GM23338 (cell line): Measurements from ENCODE around the gene PPP1R13L. TPM values are rescaled to one million over a fixed set of nuclear protein-coding genes. Genes with fewer than 3 reads are reported as not detected.
"Not testable (repeated sequence)": the region's sequence is repeated elsewhere in the genome, so short reads cannot be mapped to it uniquely, and the experiment has no call there.

Source experiments
- ATAC-seq: fragments of 200-7000 bp; cut with Tn5 transposase; 3 replicates; pipeline ENCODE4 v1.9.1; 2020
- DNase-seq: peaks from one replicate; pipeline ENCODE4 v3.0.0-alpha.2; 2015; ENCODE audit warnings: low spot score
- H2AFZ ChIP-seq: fragments of 200-600 bp; sonication (generic); 2 replicates; pipeline ENCODE4 v1.8.0; 2016; ENCODE audit warnings: antibody characterized with exemption, mild to moderate bottlenecking, moderate library complexity
- H3F3A ChIP-seq: fragments of 200-600 bp; sonication (generic); replicated peaks from 2 replicates; pipeline ENCODE4 v1.8.0; 2017; ENCODE audit warnings: antibody characterized with exemption, mixed run types, low read depth
- H3K27ac ChIP-seq: fragments of 200-600 bp; sonication (generic); 2 replicates; pipeline ENCODE4 v1.6.1; 2016; ENCODE audit warnings: low read depth
- H3K27me3 ChIP-seq: fragments of 200-600 bp; sonication (generic); 2 replicates; pipeline ENCODE4 v1.8.0; 2016; ENCODE audit warnings: mild to moderate bottlenecking, mixed run types, moderate library complexity; ENCODE audit not compliant: insufficient read depth
- H3K36me3 ChIP-seq: fragments of 200-600 bp; sonication (generic); 2 replicates; pipeline ENCODE4 v1.8.0; 2016; ENCODE audit warnings: mild to moderate bottlenecking; ENCODE audit not compliant: insufficient read depth
- H3K4me1 ChIP-seq: fragments of 200-600 bp; sonication (generic); 2 replicates; pipeline ENCODE4 v1.8.0; 2016; ENCODE audit warnings: mild to moderate bottlenecking, moderate library complexity; ENCODE audit not compliant: insufficient read depth
- H3K4me2 ChIP-seq: fragments of 200-600 bp; sonication (generic); 2 replicates; pipeline ENCODE4 v1.7.1; 2017; ENCODE audit warnings: mixed run types
- H3K4me3 ChIP-seq: fragments of 200-600 bp; sonication (generic); 2 replicates; pipeline ENCODE4 v1.6.1; 2016; ENCODE audit warnings: mixed run types
- H3K79me2 ChIP-seq: fragments of 200-600 bp; sonication (generic); replicated peaks from 2 replicates; pipeline ENCODE4 v1.8.0; 2017; ENCODE audit warnings: mild to moderate bottlenecking; ENCODE audit not compliant: insufficient read depth
- H3K9me2 ChIP-seq: fragments of 200-600 bp; sonication (generic); 2 replicates; pipeline ENCODE4 v1.8.0; 2017; ENCODE audit not compliant: insufficient read depth
- H4K20me1 ChIP-seq: fragments of 200-600 bp; sonication (generic); replicated peaks from 2 replicates; pipeline ENCODE4 v1.8.0; 2017; ENCODE audit warnings: mild to moderate bottlenecking; ENCODE audit not compliant: insufficient read depth
- H3K27ac Mint-ChIP-seq: 2 replicates; pipeline ENCODE4 v1.8.0; 2020; ENCODE audit warnings: inconsistent platforms, mild to moderate bottlenecking, moderate library complexity, mixed read lengths
- H3K27me3 Mint-ChIP-seq: 3 replicates; pipeline ENCODE4 v1.8.0; 2022; ENCODE audit warnings: low read depth, mild to moderate bottlenecking, moderate library complexity, mixed read lengths, inconsistent platforms; ENCODE audit not compliant: insufficient read depth, poor library complexity
- H3K36me3 Mint-ChIP-seq: 3 replicates; pipeline ENCODE4 v1.8.0; 2021; ENCODE audit warnings: low read depth, mild to moderate bottlenecking, inconsistent platforms, moderate library complexity, mixed read lengths
- H3K4me1 Mint-ChIP-seq: 3 replicates; pipeline ENCODE4 v1.8.0; 2020; ENCODE audit warnings: mild to moderate bottlenecking, inconsistent platforms, mixed read lengths
- H3K4me3 Mint-ChIP-seq: 3 replicates; pipeline ENCODE4 v1.8.0; 2021; ENCODE audit warnings: moderate library complexity, mild to moderate bottlenecking, inconsistent platforms, mixed read lengths
- H3K9me3 Mint-ChIP-seq: 3 replicates; pipeline ENCODE4 v1.8.0; 2020; ENCODE audit warnings: moderate library complexity, mild to moderate bottlenecking, inconsistent platforms, mixed read lengths
- CREB1 ChIP-seq: fragments of 250-450 bp; sonication (Bioruptor Pico); IDR thresholded peaks from 2 replicates; pipeline ENCODE4 v1.5.0; 2020; ENCODE audit warnings: low read depth, mild to moderate bottlenecking, moderate library complexity
- EZH2phosphoT487 ChIP-seq: fragments of 200-600 bp; sonication (generic); IDR thresholded peaks from one replicate; pipeline ENCODE4 v1.8.1; 2018; ENCODE audit warnings: antibody characterized with exemption; ENCODE audit not compliant: unreplicated experiment
- JUNB ChIP-seq: IDR thresholded peaks from one replicate; pipeline ENCODE4 v1.6.1; 2016; ENCODE audit warnings: antibody characterized with exemption; ENCODE audit not compliant: unreplicated experiment
- NANOG ChIP-seq: IDR thresholded peaks from 2 replicates; pipeline ENCODE4 v1.6.1; 2016; ENCODE audit warnings: antibody characterized with exemption, borderline replicate concordance
- STAT1 ChIP-seq: IDR thresholded peaks from one replicate; pipeline ENCODE4 v1.6.1; 2016; ENCODE audit warnings: antibody characterized with exemption; ENCODE audit not compliant: unreplicated experiment
- ZNF114 ChIP-seq: fragments of 250-450 bp; sonication (Bioruptor Pico); IDR thresholded peaks from 2 replicates; pipeline ENCODE4 v1.5.0; 2020; ENCODE audit warnings: mild to moderate bottlenecking, moderate library complexity
- ZNF331 ChIP-seq: fragments of 250-450 bp; sonication (Bioruptor Pico); IDR thresholded peaks from 2 replicates; pipeline ENCODE4 v1.5.0; 2020; ENCODE audit warnings: low read depth, mild to moderate bottlenecking, moderate library complexity
- ZNF462 ChIP-seq: fragments of 250-450 bp; sonication (Bioruptor Pico); IDR thresholded peaks from 2 replicates; pipeline ENCODE4 v1.5.0; 2020; ENCODE audit warnings: mild to moderate bottlenecking, moderate library complexity
- polyA plus RNA-seq: library from polyadenylated mRNA; unstranded; fragments of >200 nt; fragmentation: Nextera tagmentation; extraction: Ambion mirVana; gene quantifications from 2 replicates; pipeline ENCODE4 v1.2.1, GENCODE V29; 2016
- total RNA-seq: library from RNA; depleted of rRNA; stranded (reverse); fragments of >200 nt; shearing (Covaris generic); gene quantifications from 2 replicates; pipeline ENCODE4 v1.2.3, GENCODE V29; 2014
- TF ChIP-seq, protein P1 (sequence below): IDR thresholded peaks from one replicate; pipeline ENCODE4 v1.6.1; 2018; ENCODE audit warnings: antibody characterized with exemption; ENCODE audit not compliant: unreplicated experiment
- TF ChIP-seq, protein P2 (sequence below), 2 experiments: fragments of 200-600 bp in 1 of 2; sonication (generic) in 1 of 2; conservative IDR thresholded peaks; 2 replicates each; pipeline versions ENCODE4 v1.5.1 to v1.6.1; 2016 to 2017; ENCODE audit warnings: antibody characterized with exemption in 2 of 2, low read depth in 2 of 2, mild to moderate bottlenecking in 2 of 2, moderate library complexity in 1 of 2

Gene PPP1R13L
- total and polyA plus RNA-seq, 2 experiments from 2014 or later = 9.6 to 15.5 TPM

DNA sequence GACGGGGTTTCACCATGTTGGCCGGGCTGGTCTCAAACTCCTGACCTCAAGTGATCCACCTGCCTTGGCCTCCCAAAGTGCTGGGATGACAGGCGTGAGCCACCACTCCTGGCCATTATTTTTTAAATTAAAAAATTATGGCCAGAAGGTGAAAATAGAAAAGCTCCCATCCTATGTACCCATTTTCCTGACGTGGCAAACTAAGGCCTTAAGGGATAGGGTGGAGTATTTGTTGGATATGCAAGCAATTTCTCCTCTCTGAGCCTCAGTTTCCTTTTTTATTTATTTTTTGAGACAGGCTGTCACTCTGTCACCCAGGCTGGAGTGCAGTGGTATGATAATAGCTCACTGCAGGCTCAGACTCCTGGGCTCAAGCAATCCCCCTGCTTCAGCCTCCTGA is 70.0 kb downstream of the PPP1R13L start:
- H3K4me3 ChIP-seq, ATAC-seq, H3K4me2 ChIP-seq, H3K4me1 Mint-ChIP-seq, H3K9me2 ChIP-seq, H3K4me3 Mint-ChIP-seq, DNase-seq, H3K79me2 ChIP-seq, H3F3A ChIP-seq, H3K36me3 Mint-ChIP-seq, H3K4me1 ChIP-seq, H3K9me3 Mint-ChIP-seq, H2AFZ ChIP-seq, H3K27ac ChIP-seq, H4K20me1 ChIP-seq, H3K27ac Mint-ChIP-seq, H3K36me3 ChIP-seq, H3K27me3 ChIP-seq: not testable (repeated sequence)
- peaks cover 12% of the 10 kb centered on the region for H3K27me3 Mint-ChIP-seq

GRCh38 chr19:45333609-45334303 is 71.1 kb downstream of the PPP1R13L start:
- no peak overlapping the region for H2AFZ ChIP-seq
- TF ChIP-seq EZH2phosphoT487 = no peak
- TF ChIP-seq, protein P1, sequence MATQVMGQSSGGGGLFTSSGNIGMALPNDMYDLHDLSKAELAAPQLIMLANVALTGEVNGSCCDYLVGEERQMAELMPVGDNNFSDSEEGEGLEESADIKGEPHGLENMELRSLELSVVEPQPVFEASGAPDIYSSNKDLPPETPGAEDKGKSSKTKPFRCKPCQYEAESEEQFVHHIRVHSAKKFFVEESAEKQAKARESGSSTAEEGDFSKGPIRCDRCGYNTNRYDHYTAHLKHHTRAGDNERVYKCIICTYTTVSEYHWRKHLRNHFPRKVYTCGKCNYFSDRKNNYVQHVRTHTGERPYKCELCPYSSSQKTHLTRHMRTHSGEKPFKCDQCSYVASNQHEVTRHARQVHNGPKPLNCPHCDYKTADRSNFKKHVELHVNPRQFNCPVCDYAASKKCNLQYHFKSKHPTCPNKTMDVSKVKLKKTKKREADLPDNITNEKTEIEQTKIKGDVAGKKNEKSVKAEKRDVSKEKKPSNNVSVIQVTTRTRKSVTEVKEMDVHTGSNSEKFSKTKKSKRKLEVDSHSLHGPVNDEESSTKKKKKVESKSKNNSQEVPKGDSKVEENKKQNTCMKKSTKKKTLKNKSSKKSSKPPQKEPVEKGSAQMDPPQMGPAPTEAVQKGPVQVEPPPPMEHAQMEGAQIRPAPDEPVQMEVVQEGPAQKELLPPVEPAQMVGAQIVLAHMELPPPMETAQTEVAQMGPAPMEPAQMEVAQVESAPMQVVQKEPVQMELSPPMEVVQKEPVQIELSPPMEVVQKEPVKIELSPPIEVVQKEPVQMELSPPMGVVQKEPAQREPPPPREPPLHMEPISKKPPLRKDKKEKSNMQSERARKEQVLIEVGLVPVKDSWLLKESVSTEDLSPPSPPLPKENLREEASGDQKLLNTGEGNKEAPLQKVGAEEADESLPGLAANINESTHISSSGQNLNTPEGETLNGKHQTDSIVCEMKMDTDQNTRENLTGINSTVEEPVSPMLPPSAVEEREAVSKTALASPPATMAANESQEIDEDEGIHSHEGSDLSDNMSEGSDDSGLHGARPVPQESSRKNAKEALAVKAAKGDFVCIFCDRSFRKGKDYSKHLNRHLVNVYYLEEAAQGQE = no peak
- TF ChIP-seq ZNF331 = no peak
- TF ChIP-seq, protein P2, sequence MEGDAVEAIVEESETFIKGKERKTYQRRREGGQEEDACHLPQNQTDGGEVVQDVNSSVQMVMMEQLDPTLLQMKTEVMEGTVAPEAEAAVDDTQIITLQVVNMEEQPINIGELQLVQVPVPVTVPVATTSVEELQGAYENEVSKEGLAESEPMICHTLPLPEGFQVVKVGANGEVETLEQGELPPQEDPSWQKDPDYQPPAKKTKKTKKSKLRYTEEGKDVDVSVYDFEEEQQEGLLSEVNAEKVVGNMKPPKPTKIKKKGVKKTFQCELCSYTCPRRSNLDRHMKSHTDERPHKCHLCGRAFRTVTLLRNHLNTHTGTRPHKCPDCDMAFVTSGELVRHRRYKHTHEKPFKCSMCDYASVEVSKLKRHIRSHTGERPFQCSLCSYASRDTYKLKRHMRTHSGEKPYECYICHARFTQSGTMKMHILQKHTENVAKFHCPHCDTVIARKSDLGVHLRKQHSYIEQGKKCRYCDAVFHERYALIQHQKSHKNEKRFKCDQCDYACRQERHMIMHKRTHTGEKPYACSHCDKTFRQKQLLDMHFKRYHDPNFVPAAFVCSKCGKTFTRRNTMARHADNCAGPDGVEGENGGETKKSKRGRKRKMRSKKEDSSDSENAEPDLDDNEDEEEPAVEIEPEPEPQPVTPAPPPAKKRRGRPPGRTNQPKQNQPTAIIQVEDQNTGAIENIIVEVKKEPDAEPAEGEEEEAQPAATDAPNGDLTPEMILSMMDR (conservative IDR thresholded peaks at IDR 0.05; ENCODE audit: low read depth in 2 of 2) = no peak
- no peak for TF ChIP-seq CREB1 (CRISPR knock-in tag)
- no peak for TF ChIP-seq NANOG
- TF ChIP-seq STAT1 = no peak
- no peak for TF ChIP-seq JUNB
- TF ChIP-seq ZNF462 = no peak
- no peak for TF ChIP-seq ZNF114 (CRISPR knock-in tag)

More at GRCh38 chr19:45333609-45334303, 71.1 kb downstream of the PPP1R13L start:
- Histone ChIP-seq H3K27me3 (no peaks in the 10 kb centered on the region), H3K4me2 (no peak overlapping the region), H3K9me2 (no peaks in the 10 kb centered on the region), H3K4me1 (no peaks in the 10 kb centered on the region), H3K36me3 (no peaks in the 10 kb centered on the region), H3F3A (peaks cover 3% of the 10 kb centered on the region; the same call in 1 of the 2 replicates), H4K20me1 (no peaks in the 10 kb centered on the region), H3K4me3 (no peak overlapping the region), H3K27ac (no peak overlapping the region), H3K79me2 (no peaks in the 10 kb centered on the region)
- no peak overlapping the region for H3K4me3 Mint-ChIP-seq
- H3K27me3 Mint-ChIP-seq = peaks cover 10% of the 10 kb centered on the region
- H3K27ac Mint-ChIP-seq = no peak overlapping the region
- H3K36me3 Mint-ChIP-seq = no peaks in the 10 kb centered on the region; the same call in 2 of the 3 replicates
- no peaks in the 10 kb centered on the region for H3K4me1 Mint-ChIP-seq
- H3K9me3 Mint-ChIP-seq = no peaks in the 10 kb centered on the region
- no peak for DNase-seq
- no peak for ATAC-seq
